H1 (cell line): Measurements from ENCODE around the gene GRAMD1B. TPM values are rescaled to one million over a fixed set of nuclear protein-coding genes. Genes with fewer than 3 reads are reported as not detected.

Source experiments
- CTCF ChIA-PET: fragments of 300-600 bp; sonication (Branson Sonifier 250); formaldehyde crosslinking; loops from one replicate; lab custom pipeline; 2021; ENCODE audit not compliant: partially characterized antibody; lab: Charles Lee
- POLR2A ChIA-PET: fragments of 300-600 bp; sonication (Branson Sonifier 250); formaldehyde crosslinking; loops from one replicate; lab custom pipeline; 2021; ENCODE audit warnings: inconsistent platforms; ENCODE audit not compliant: partially characterized antibody; lab: Charles Lee
- DNase-seq, 2 experiments: peaks; one replicate each; pipeline versions ENCODE4 v3.0.0 to v3.0.0-alpha.2; 2010 to 2022; ENCODE audit warnings: low spot score in 2 of 2, low read depth in 1 of 2, mixed read lengths in 1 of 2
- FAIRE-seq: peaks from 2 replicates; lab custom pipeline; 2011; peaks lifted over from hg19 to GRCh38; lab: Jason Lieb, UNC
- H2AFZ ChIP-seq: 2 replicates; pipeline ENCODE4 v1.8.1; 2012; ENCODE audit warnings: low read length, inconsistent platforms
- H2AK5ac ChIP-seq: 2 replicates; pipeline ENCODE4 v1.6.1; 2013; ENCODE audit warnings: low read depth, low read length
- H2BK120ac ChIP-seq: replicated peaks from 2 replicates; pipeline ENCODE3; 2013; ENCODE audit warnings: low read depth, low read length, inconsistent platforms
- H2BK12ac ChIP-seq: 2 replicates; pipeline ENCODE4 v1.6.1; 2013; ENCODE audit warnings: low read depth, low read length
- H2BK15ac ChIP-seq: 2 replicates; pipeline ENCODE4 v1.6.1; 2013; ENCODE audit warnings: low read length
- H2BK20ac ChIP-seq: 2 replicates; pipeline ENCODE4 v1.6.1; 2013; ENCODE audit warnings: low read length
- H2BK5ac ChIP-seq: 2 replicates; pipeline ENCODE4 v1.6.1; 2013; ENCODE audit warnings: low read depth, low read length
- H3K14ac ChIP-seq: 2 replicates; pipeline ENCODE4 v1.6.1; 2013; ENCODE audit warnings: inconsistent platforms; ENCODE audit not compliant: insufficient read length
- H3K18ac ChIP-seq: 2 replicates; pipeline ENCODE4 v1.6.1; 2013; ENCODE audit warnings: low read length; ENCODE audit errors: extremely low read depth
- H3K23ac ChIP-seq: 2 replicates; pipeline ENCODE4 v1.6.1; 2013; ENCODE audit warnings: inconsistent platforms; ENCODE audit not compliant: insufficient read length
- H3K23me2 ChIP-seq: 2 replicates; pipeline ENCODE4 v1.6.1; 2013; ENCODE audit warnings: low read depth, low read length
- H3K27ac ChIP-seq: 2 replicates; pipeline ENCODE4 v1.6.1; 2011; ENCODE audit warnings: low read depth, low read length, inconsistent platforms
- H3K27me3 ChIP-seq, 4 experiments: replicated peaks in 1 of 4; 1 replicate in 1 of 4; 2 replicates in 3 of 4; pipeline versions ENCODE4 v1.6.1 to v1.8.1; 2011 to 2013; ENCODE audit warnings: low read length in 3 of 4, mild to moderate bottlenecking in 3 of 4, inconsistent platforms in 2 of 4, mixed read lengths in 2 of 4, moderate library complexity in 1 of 4; ENCODE audit not compliant: control insufficient read depth in 3 of 4, insufficient read depth in 3 of 4; ENCODE audit errors: extremely low read depth in 1 of 4
- H3K36me3 ChIP-seq, 4 experiments: 2 replicates each; pipeline versions ENCODE4 v1.6.1 to v1.8.1; 2011 to 2013; ENCODE audit warnings: mild to moderate bottlenecking in 4 of 4, low read length in 3 of 4, moderate library complexity in 2 of 4, control low read depth in 1 of 4, inconsistent platforms in 1 of 4; ENCODE audit not compliant: insufficient read depth in 4 of 4, control insufficient read depth in 2 of 4
- H3K4ac ChIP-seq: replicated peaks from 2 replicates; pipeline ENCODE3; 2013; ENCODE audit warnings: low read length, low read depth, mixed read lengths, inconsistent platforms; ENCODE audit not compliant: insufficient read length
- H3K4me1 ChIP-seq, 4 experiments: replicated peaks in 1 of 4; 1 replicate in 1 of 4; 2 replicates in 3 of 4; pipeline versions ENCODE4 v1.6.1 to v1.8.1; 2011 to 2013; ENCODE audit warnings: low read length in 3 of 4, inconsistent platforms in 2 of 4, mixed read lengths in 1 of 4; ENCODE audit not compliant: insufficient read depth in 4 of 4, control insufficient read depth in 3 of 4
- H3K4me2 ChIP-seq, 2 experiments: 2 replicates each; pipeline versions ENCODE4 v1.6.1 to v1.8.1; 2011 to 2013; ENCODE audit warnings: low read depth in 2 of 2, low read length in 2 of 2, control low read depth in 1 of 2, inconsistent platforms in 1 of 2, mild to moderate bottlenecking in 1 of 2; ENCODE audit not compliant: insufficient read depth in 1 of 2
- H3K4me3 ChIP-seq, 4 experiments: fragments of 200-600, 300-600 bp in 1 of 4; sonication (generic), shearing (Covaris generic), sonication (Bioruptor Twin) in 1 of 4; 2 replicates each; pipeline versions ENCODE4 v1.5.1 to v1.8.1; 2011 to 2016; ENCODE audit warnings: low read length in 4 of 4, low read depth in 3 of 4, control low read depth in 2 of 4, inconsistent platforms in 2 of 4, mild to moderate bottlenecking in 2 of 4, mixed read lengths in 1 of 4, moderate library complexity in 1 of 4; ENCODE audit not compliant: insufficient read depth in 2 of 4; ENCODE audit errors: extremely low read depth in 1 of 4
- H3K56ac ChIP-seq: replicated peaks from 2 replicates; pipeline ENCODE3; 2013; ENCODE audit warnings: low read depth, mild to moderate bottlenecking, mixed read lengths, low read length, inconsistent platforms; ENCODE audit not compliant: insufficient read length
- H3K79me1 ChIP-seq: 2 replicates; pipeline ENCODE4 v1.6.1; 2013; ENCODE audit warnings: low read depth, low read length, control low read depth
- H3K79me2 ChIP-seq, 2 experiments: 2 replicates each; pipeline versions ENCODE4 v1.6.1 to v1.8.1; 2012 to 2013; ENCODE audit warnings: low read length in 2 of 2, mild to moderate bottlenecking in 2 of 2, inconsistent platforms in 1 of 2; ENCODE audit not compliant: insufficient read depth in 2 of 2, control insufficient read depth in 1 of 2
- H3K9ac ChIP-seq, 4 experiments: replicated peaks in 1 of 4; 1 replicate in 1 of 4; 2 replicates in 3 of 4; pipeline versions ENCODE4 v1.6.1 to v1.8.1; 2011 to 2013; ENCODE audit warnings: low read depth in 3 of 4, low read length in 3 of 4, control low read depth in 2 of 4, mild to moderate bottlenecking in 2 of 4, moderate library complexity in 2 of 4, inconsistent platforms in 1 of 4; ENCODE audit errors: extremely low read depth in 1 of 4
- H3K9me3 ChIP-seq, 2 experiments: 2 replicates each; pipeline versions ENCODE4 v1.6.1 to v1.8.1; 2012 to 2013; ENCODE audit warnings: mild to moderate bottlenecking in 2 of 2, moderate library complexity in 2 of 2, control low read depth in 1 of 2, inconsistent platforms in 1 of 2, low read depth in 1 of 2, low read length in 1 of 2, mixed read lengths in 1 of 2; ENCODE audit not compliant: insufficient read depth in 2 of 2
- H4K20me1 ChIP-seq, 2 experiments: replicated peaks in 1 of 2; 2 replicates each; pipeline versions ENCODE3 to v1.8.1; 2011 to 2013; ENCODE audit warnings: inconsistent platforms in 2 of 2, low read length in 2 of 2, mild to moderate bottlenecking in 1 of 2; ENCODE audit not compliant: insufficient read depth in 2 of 2, control insufficient read depth in 1 of 2
- H4K5ac ChIP-seq: 2 replicates; pipeline ENCODE4 v1.6.1; 2013; ENCODE audit warnings: low read length, low read depth, mixed read lengths, inconsistent platforms; ENCODE audit not compliant: insufficient read length
- H4K8ac ChIP-seq: 2 replicates; pipeline ENCODE4 v1.8.0; 2013; ENCODE audit warnings: mild to moderate bottlenecking, moderate library complexity, low read length, inconsistent platforms; ENCODE audit not compliant: insufficient read depth; ENCODE audit errors: extremely low read depth
- H4K91ac ChIP-seq: replicated peaks from 2 replicates; pipeline ENCODE3; 2013; ENCODE audit warnings: low read length, mixed read lengths, inconsistent platforms; ENCODE audit not compliant: insufficient read length
- ASH2L ChIP-seq: fragments of 200-600, 300-600 bp; sonication (generic); IDR thresholded peaks from one replicate; pipeline ENCODE4 v1.7.1; 2017; ENCODE audit warnings: low read length
- BCL11A ChIP-seq, 2 experiments: IDR thresholded peaks; one replicate each; pipeline ENCODE4 v1.6.1; 2011; ENCODE audit warnings: low read depth in 2 of 2, low read length in 2 of 2, mild to moderate bottlenecking in 2 of 2
- CTBP2 ChIP-seq: IDR thresholded peaks from 2 replicates; pipeline ENCODE4 v1.7.0; 2011; ENCODE audit warnings: borderline replicate concordance, mild to moderate bottlenecking, moderate library complexity, mixed read lengths, low read length; ENCODE audit not compliant: insufficient read depth, insufficient read length
- EGR1 ChIP-seq: IDR thresholded peaks from 2 replicates; pipeline ENCODE4 v1.6.1; 2011; ENCODE audit warnings: low read depth, low read length, borderline replicate concordance
- EZH2 ChIP-seq: fragments of 200-600 bp; sonication (generic); IDR thresholded peaks from 2 replicates; pipeline ENCODE4 v1.7.1; 2012; ENCODE audit warnings: low read depth, mild to moderate bottlenecking, moderate library complexity, low read length, inconsistent platforms; ENCODE audit not compliant: severe bottlenecking
- MAX ChIP-seq: IDR thresholded peaks from 2 replicates; pipeline ENCODE4 v1.6.1; 2012; ENCODE audit warnings: inconsistent platforms
- NRF1 ChIP-seq: IDR thresholded peaks from 2 replicates; pipeline ENCODE4 v1.6.1; 2011; ENCODE audit warnings: mild to moderate bottlenecking, low read depth, low read length, improper control_type of control experiment
- RFX5 ChIP-seq: IDR thresholded peaks from 2 replicates; pipeline ENCODE4 v1.6.1; 2011; ENCODE audit warnings: low read depth, low read length, improper control_type of control experiment, borderline replicate concordance
- SIX5 ChIP-seq: IDR thresholded peaks from 2 replicates; pipeline ENCODE4 v1.6.1; 2011; ENCODE audit warnings: mild to moderate bottlenecking, low read depth, low read length
- SP1 ChIP-seq: IDR thresholded peaks from 2 replicates; pipeline ENCODE4 v1.6.1; 2011; ENCODE audit warnings: low read depth, low read length
- SP4 ChIP-seq: IDR thresholded peaks from 2 replicates; pipeline ENCODE4 v1.6.1; 2012; ENCODE audit warnings: low read length, inconsistent platforms
- TAF1 ChIP-seq: IDR thresholded peaks from 2 replicates; pipeline ENCODE4 v1.6.1; 2011; ENCODE audit warnings: mild to moderate bottlenecking, low read depth, low read length
- TBP ChIP-seq: IDR thresholded peaks from 2 replicates; pipeline ENCODE4 v1.6.1; 2011; ENCODE audit warnings: low read depth, low read length, improper control_type of control experiment
- USF2 ChIP-seq: IDR thresholded peaks from 2 replicates; pipeline ENCODE4 v1.6.1; 2011; ENCODE audit warnings: low read length, improper control_type of control experiment
- WGBS, 2 experiments: shearing (Covaris generic) in 1 of 2; methylation state at CpG; one replicate each; pipeline versions ENCODE4 v1.1.6 to v1.1.7; 2013 to 2015; ENCODE audit warnings: low lambda C conversion rate in 2 of 2, mixed read lengths in 2 of 2, inconsistent platforms in 1 of 2, low coverage in 1 of 2, missing lambda C conversion rate in 1 of 2; ENCODE audit not compliant: insufficient replicate concordance in 2 of 2, insufficient coverage in 1 of 2, insufficient read length in 1 of 2; ENCODE audit errors: extremely low coverage in 1 of 2, missing lambda C conversion rate in 1 of 2; 5-methylcytosine and 5-hydroxymethylcytosine counted together
- polyA plus RNA-seq, 7 experiments: library from polyadenylated mRNA; depleted of rRNA in 3 of 7; stranded (reverse) in 5 of 7; unstranded in 2 of 7; fragments of >200 nt in 5 of 7; fragments of 200-250 nt in 2 of 7; gene quantifications; 1 replicate in 5 of 7; 2 replicates in 1 of 7; 4 replicates in 1 of 7; pipeline versions ENCODE4 v1.2.1 to v1.2.3, GENCODE V29; 2011 to 2013; ENCODE audit warnings: missing spikeins in 2 of 7, mixed read lengths in 2 of 7
- total RNA-seq: library from RNA; stranded (reverse); fragmentation: NEBNext Ultra II Directional; extraction: Animal tissue kit (Norgen Biotek cat#: 25700); gene quantifications from 2 replicates; pipeline ENCODE4 v1.2.1, GENCODE V29; 2021

Gene GRAMD1B
- total and polyA plus RNA-seq, 2 of the 8 experiments (the other 6 are each of a cell fraction or from before 2014, with no cell fraction given) = 10.1 to 21.2 TPM

GRCh38 chr11:123579482-123579812, 149.4 kb downstream of the GRAMD1B start:
- FAIRE-seq (no peak), DNase-seq (no peak)
- H2BK15ac ChIP-seq = no peak overlapping the region
- no peak overlapping the region for H2BK20ac ChIP-seq
- H2BK12ac ChIP-seq = no peak overlapping the region
- H3K4me1 ChIP-seq = peaks cover 0 to 10% (median 2%) of the 10 kb centered on the region in 4 experiments; a peak in 5 of 7 replicates
- TF ChIP-seq USF2 = no peak
- no peak for TF ChIP-seq TAF1
- no peak for TF ChIP-seq SIX5
- TF ChIP-seq SP4 = no peak
- no peak for TF ChIP-seq EGR1
- TF ChIP-seq SP1 = no peak
- TF ChIP-seq NRF1 = no peak
- TF ChIP-seq MAX = no peak
- TF ChIP-seq BCL11A (IDR thresholded peaks at IDR 0.05; ENCODE audit: low read depth in 2 of 2, low read length in 2 of 2) = no peak
- no peak for TF ChIP-seq CTBP2
- no peak for TF ChIP-seq ASH2L
- no peak for TF ChIP-seq RFX5
- no peak for TF ChIP-seq TBP
- TF ChIP-seq EZH2 = no peak
- no peak overlapping the region for H3K9ac ChIP-seq
- no peak overlapping the region for H3K14ac ChIP-seq
- H3K23me2 ChIP-seq = peaks cover 4% of the 10 kb centered on the region; the same call in 1 of the 2 replicates
- H3K18ac ChIP-seq = no peak overlapping the region
- H3K79me1 ChIP-seq = 0 out of 2 replicates have a peak, but pooled peaks cover 5% of the 10 kb centered on the region
- H4K91ac ChIP-seq = no peak overlapping the region
- POLR2A ChIA-PET = no interaction called here
- no peaks in the 10 kb centered on the region for H3K79me2 ChIP-seq
- H2AK5ac ChIP-seq = no peak overlapping the region
- no peak overlapping the region for H4K8ac ChIP-seq
- no peaks in the 10 kb centered on the region; a peak in 1 of 7 replicates for H3K27me3 ChIP-seq
- peaks cover 0 to 7% of the 10 kb centered on the region in 2 experiments for H4K20me1 ChIP-seq
- no peak overlapping the region for H3K4ac ChIP-seq
- no peak overlapping the region for H2BK120ac ChIP-seq
- CTCF ChIA-PET = interaction anchor here (0.6 to 4.7 kb wide), 26 partner anchors 9 to 396 kb away, joined by 3 to 43 read pairs (median 8); no protein-coding TSS in a partner anchor
- H3K36me3 ChIP-seq = no peaks in the 10 kb centered on the region; a peak in 1 of 8 replicates
- H4K5ac ChIP-seq = no peak overlapping the region
- WGBS, 2 experiments = 97% methylated on average over 5 of the region's 5 CpGs; no CpG with 5 or more reads in 1 of the 2 experiments
- H3K27ac ChIP-seq = no peak overlapping the region
- H3K23ac ChIP-seq = no peak overlapping the region
- no peak overlapping the region for H3K56ac ChIP-seq
- H2BK5ac ChIP-seq = no peak overlapping the region
- H2AFZ ChIP-seq = no peak overlapping the region
- H3K9me3 ChIP-seq = no peaks in the 10 kb centered on the region
- no peak overlapping the region for H3K4me3 ChIP-seq
- H3K4me2 ChIP-seq = no peak overlapping the region
